Fibroblast of the conjunctiva (primary cell): Measurements from ENCODE around the gene TFF3.

Experiments
- DNase-seq: peaks from one replicate; pipeline ENCODE4 v3.0.0-alpha.2; 2010; ENCODE audit warnings: low read depth

TFF3 gene

DNA sequence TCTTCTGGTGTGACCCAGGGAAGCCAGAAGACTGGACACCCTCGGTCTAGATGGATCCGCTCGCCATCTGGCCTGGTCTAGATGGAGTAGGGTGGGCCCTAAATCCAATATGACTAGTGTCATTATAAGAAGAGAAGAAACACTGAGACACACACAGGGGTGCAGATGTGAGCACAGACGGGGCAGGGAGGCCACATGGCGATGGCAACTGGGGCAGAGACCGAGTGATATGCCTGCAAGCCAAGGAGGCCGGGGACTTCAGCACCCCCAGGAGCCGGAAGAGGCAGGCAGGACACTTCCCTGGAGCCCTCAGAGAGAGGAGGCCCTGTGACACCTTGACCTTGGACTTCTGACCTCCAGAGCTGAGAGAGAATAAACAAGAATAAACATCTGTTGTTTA is 5.6 kb upstream of the TFF3 start:
- DNase-seq = no peak

- no peak for DNase-seq
These were observed 4.8 kb upstream of the TFF3 start for GRCh38 chr21:42319851-42320572.

- no peak for DNase-seq
These were observed 4.2 kb upstream of the TFF3 start for GRCh38 chr21:42319376-42319775.

GRCh38 chr21:42317826-42318746 is 2.9 kb upstream of the TFF3 start:
- DNase-seq = no peak

GRCh38 chr21:42317341-42317741 is 2.1 kb upstream of the TFF3 start:
- DNase-seq = no peak

DNA sequence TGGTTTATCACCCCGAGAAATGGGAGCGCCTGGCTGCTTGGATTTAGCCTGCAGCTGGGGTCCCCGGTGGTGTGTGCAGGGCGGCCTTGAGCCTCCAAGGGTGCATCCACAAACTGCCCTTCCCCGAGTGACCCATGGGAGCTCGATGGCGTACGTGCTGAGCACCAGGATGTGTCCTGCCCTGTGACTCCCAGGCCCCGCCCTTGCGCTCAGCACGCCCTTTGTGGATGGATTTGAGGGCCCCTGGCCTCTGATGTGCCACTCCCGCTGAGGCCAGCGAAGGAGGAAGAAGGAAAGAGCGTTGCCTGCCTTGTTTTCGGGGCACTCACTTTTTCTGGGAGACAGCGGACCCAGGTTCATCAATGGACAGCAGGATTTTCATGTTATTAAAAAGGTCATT is 1.7 kb upstream of the TFF3 start:
- no peak for DNase-seq

DNA sequence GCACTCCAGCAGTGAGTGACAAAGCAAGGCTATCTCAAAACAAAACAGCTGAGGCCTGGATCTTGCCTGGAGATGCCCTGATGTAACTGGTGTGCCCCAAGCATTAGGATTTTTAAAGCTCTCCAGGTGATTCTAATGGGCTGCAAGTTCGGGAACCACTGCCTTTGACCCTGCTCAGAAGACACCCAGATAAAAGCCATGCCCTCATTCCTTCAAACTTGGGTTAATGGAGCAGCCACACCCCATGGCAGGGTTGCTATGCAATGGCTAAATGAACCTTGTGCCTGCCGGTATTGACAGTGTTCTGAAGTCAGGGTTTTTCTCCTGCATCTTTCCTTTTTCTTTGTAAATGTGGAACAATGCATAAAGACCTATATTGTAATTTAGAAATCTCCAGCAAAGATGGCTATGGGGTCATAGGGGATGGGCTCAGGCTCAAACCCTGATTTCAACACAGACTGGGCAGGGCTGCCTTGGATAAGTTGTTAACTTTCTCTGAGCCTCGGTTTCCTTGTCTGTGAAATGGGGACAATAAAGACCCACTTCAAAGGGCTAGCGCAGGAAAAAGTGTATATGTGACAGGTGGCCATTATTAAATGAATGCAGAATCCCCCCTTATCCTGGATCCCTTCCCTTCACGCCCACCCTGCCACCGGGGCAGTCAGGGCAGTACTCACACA is 453 bp downstream of the TFF3 start:
- DNase-seq = no peak

- no peak for DNase-seq
These were observed 1.7 kb downstream of the TFF3 start for GRCh38 chr21:42313501-42313969.

GRCh38 chr21:42312626-42313104 is 2.5 kb downstream of the TFF3 start:
- DNase-seq = no peak

DNA sequence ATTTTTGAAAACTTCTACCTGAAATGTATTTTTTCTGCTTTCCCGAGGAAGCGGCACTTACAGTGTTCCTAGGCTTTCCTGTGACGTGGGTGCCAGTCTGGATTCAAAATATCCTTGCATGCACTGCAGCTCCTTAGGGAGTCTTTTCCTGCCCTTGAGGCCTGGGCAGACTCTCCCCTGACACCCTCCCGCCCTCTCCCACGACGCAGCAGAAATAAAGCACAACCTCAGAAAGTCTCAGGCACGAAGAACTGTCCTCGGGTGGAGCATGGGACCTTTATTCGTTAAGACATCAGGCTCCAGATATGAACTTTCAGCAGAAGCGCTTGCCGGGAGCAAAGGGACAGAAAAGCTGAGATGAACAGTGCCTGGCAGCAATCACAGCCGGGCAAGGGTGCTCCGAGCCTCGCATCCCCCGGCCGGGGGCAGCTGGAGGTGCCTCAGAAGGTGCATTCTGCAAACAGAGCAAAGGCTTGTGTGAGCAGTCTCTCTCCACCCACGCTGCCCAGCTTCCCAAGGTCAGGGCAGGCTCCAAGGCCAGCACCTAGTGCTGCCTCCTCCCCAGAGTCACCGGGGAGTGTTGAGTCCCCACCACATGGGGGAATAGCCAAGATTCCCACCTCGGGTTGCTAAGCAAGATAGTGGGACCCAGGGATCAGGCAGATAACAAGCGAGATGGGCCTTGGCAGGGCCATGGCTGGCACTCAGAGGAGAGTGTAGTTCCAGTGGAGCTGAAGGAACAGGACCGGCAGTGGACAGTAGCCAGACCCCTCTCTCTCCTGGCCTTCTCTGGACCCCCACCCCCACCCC is 3.2 kb downstream of the TFF3 start:
- DNase-seq = no peak

DNA sequence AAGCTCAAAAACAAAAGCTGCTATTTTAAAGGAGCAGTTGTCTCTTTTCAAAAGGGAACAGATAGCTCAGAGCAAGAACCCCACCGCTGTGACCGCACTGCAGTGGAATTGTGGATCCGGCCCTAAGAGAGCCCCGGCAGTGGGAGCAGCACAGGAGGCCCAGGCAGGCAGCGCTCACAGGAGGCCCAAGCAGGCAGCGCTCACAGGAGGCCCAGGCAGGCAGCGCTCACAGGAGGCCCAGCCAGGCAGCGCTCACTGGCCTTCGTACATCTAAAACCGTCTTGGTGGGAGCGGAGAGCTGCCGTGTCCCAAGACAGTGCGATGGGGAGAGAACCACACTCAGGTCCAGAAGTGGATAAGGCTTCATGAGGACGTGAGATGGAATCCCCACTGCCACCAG is 4.0 kb downstream of the TFF3 start:
- DNase-seq = no peak

- DNase-seq = no peak
These were observed 4.7 kb downstream of the TFF3 start for GRCh38 chr21:42310411-42311001.

GRCh38 chr21:42309753-42310213 is 5.4 kb downstream of the TFF3 start:
- no peak for DNase-seq

- DNase-seq = no peak
These were observed 6.1 kb downstream of the TFF3 start for GRCh38 chr21:42308914-42309752.

DNA sequence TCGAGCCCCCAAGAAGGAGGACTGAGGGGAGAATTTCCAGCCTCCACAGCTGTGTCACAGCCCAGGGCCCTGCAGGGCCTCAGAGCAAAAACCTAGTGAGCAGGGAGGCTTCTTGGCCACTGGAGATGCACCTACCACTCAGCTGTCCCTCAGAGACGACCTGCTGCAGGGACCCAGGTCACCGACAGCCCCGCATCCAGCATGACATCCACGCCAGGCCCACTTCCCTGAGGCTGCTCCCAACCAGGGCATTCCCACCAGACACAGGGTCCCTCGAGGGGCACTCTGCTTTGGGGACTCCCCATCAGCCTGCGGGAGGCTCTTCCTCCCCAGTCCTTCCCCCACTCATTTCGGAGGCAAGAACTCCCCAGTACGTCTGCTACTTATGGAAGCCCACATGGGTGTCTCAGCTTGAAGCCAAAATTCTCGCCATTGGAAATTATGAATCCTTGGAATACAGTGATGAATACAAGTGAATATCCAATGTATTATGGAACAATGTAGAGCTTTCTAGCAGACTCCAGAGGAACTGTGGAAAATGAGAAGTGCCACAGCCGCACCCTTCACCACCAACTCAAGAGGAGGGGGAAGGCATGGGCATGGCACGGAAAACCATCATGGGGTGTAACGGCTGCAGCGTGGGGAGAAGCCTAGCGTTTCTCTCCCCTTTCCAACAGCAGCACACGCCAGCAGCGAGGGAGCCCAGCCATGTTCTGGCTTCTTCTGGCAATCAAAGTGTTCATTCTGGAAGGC is 6.9 kb downstream of the TFF3 start:
- DNase-seq = no peak

- DNase-seq = no peak
These were observed 8.1 kb downstream of the TFF3 start for GRCh38 chr21:42307106-42307505.

DNA sequence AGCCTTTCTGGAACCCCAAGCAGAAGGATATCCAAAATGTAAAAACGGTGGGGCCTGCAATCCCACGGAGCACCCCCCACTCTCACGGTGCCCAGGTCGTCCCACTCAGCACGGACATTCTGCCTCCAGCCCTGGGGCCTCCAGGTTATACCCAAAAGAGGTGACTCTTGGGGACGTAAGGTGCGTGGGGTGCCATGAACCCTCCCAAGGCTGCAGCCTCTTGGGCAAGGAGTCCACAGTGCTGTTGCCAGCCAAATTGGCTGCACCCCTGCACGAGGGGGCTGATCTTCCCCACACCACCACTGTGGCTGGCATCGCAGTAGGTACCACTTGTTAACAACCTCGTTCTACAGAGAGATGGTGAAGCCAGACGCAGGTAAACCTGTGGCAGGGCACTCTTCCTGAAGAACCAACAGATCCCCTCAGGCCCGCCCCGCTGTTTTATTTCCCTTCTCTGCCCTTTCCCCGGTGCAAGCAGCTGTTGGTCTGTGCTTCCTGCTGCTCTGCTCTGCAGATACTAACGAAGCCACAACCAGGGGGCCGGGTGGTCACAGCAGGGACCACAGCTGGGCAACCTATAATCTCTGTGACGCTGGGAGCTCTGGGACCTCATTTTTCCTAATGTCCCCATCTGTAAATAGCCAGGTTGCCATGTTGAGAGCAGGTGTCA is 8.7 kb downstream of the TFF3 start:
- no peak for DNase-seq

GRCh38 chr21:42305707-42306147 is 9.5 kb downstream of the TFF3 start:
- DNase-seq = no peak
